Brain microvascular endothelial cell (primary cell): Measurements from ENCODE around the gene MPHOSPH8.

Experiments
- DNase-seq: peaks from one replicate; pipeline ENCODE4 v3.0.0-alpha.2; 2020
- H3K27ac ChIP-seq: fragments of 250-450 bp; sonication (Bioruptor Pico); 2 replicates; pipeline ENCODE4 v1.5.1; 2020; ENCODE audit warnings: mild to moderate bottlenecking, moderate library complexity
- H3K27me3 ChIP-seq: fragments of 250-450 bp; sonication (Bioruptor Pico); replicated peaks from 2 replicates; pipeline ENCODE4 v1.5.1; 2020; ENCODE audit warnings: mild to moderate bottlenecking
- H3K36me3 ChIP-seq: fragments of 250-450 bp; sonication (Bioruptor Pico); replicated peaks from 2 replicates; pipeline ENCODE4 v1.5.1; 2020; ENCODE audit warnings: mild to moderate bottlenecking
- H3K4me3 ChIP-seq: 2 replicates; pipeline ENCODE4 v1.5.1; 2011; ENCODE audit warnings: low read depth, mild to moderate bottlenecking, control low read depth, low read length, moderate library complexity
- CTCF ChIP-seq: IDR thresholded peaks from 2 replicates; pipeline ENCODE4 v1.5.1; 2011; ENCODE audit warnings: low read depth, mild to moderate bottlenecking, moderate library complexity, low read length, control low read depth, inconsistent platforms; ENCODE audit errors: missing control alignments
- in situ Hi-C: cut with HindIII; loops from 2 replicates; pipeline ENCODE4 v1.10.0; 2017; ENCODE audit warnings: low sequenced_read_pairs, low pct_ligation_motif_present

The MPHOSPH8 gene

DNA sequence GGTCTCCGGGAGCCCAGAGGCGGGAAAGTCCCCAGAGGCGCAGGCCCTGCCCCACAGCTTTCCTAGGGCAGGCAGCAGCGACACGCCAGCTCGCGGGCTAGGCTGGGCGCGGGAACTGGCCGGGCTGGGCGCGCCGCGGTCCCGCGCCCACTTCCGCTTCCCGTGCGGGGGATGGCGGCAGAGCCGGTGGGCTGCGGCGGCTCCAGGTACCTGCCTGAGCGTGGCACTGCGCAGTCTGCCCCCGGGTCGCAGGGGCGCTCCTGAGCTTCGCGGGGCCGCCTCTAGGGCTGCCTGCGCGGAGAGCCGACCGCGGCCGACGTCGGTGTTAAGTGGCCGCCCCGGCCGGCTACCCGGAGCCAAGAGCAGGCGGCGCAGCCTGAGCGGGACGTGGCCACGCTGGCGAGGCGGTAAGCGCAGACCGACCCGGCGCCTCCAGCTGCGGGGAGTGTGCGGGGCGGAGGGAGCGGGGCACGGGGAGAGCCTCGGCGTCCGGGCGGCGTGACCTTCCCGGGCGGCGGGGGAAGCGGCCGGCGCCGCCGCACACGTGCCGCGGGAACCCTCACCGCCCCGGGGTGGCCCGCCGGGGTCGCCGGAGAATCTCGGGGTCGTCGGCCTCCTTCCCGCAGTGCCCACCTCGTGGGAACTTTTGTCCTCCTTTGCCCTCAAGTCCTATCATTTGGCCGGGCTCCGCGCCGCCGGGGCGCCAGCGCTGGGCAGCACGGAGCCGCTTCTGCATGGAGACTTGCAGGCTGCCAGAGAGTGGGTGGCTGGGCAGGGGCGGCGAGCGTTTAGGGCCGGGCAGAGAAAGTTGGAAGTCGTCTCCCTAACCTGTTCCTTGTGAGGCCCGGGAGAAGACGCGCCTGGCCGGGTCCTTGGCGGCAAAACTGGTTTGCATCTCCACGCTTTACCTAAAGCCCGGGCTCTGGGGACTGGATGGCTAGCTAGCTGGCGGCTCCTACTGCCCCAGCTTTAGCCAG, 31.4 kb upstream of the MPHOSPH8 start:
- peak overlapping the region; percentile 56 for H3K4me3 ChIP-seq
- H3K27ac ChIP-seq: no peak overlapping the region
- DNase-seq: no peak

DNA sequence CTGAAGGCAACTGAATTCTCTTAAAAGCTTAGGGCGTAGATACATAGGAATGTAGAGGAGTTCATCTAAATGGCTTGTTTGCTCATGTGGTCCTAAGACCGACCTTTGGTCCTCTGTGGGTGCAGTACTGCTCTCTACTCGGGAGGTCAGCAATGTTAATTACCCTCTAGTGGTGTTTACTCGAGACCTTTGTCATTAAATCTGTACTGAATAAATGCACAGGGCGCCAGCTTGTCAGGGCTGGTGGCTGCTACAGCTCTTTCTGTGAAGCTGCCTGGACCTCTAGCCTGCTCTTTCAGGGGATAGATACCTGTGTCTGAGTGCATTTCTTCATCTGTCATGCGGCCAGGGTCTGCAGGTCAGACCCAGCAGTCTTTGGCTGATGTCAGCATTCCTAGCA, 29.2 kb upstream of the MPHOSPH8 start:
- Histone ChIP-seq H3K4me3 (no peak overlapping the region), H3K27me3 (no peaks in the 10 kb centered on the region), H3K36me3 (no peaks in the 10 kb centered on the region), H3K27ac (no peak overlapping the region)
- no peak for DNase-seq
- no peak for TF ChIP-seq CTCF
- in situ Hi-C loops: no loop called here

More for the DNA sequence above, 31.4 kb upstream of the MPHOSPH8 start:
- H3K27me3 ChIP-seq: no peaks in the 10 kb centered on the region
- in situ Hi-C loops: no loop called here
- no peak for TF ChIP-seq CTCF
- no peaks in the 10 kb centered on the region for H3K36me3 ChIP-seq

DNA sequence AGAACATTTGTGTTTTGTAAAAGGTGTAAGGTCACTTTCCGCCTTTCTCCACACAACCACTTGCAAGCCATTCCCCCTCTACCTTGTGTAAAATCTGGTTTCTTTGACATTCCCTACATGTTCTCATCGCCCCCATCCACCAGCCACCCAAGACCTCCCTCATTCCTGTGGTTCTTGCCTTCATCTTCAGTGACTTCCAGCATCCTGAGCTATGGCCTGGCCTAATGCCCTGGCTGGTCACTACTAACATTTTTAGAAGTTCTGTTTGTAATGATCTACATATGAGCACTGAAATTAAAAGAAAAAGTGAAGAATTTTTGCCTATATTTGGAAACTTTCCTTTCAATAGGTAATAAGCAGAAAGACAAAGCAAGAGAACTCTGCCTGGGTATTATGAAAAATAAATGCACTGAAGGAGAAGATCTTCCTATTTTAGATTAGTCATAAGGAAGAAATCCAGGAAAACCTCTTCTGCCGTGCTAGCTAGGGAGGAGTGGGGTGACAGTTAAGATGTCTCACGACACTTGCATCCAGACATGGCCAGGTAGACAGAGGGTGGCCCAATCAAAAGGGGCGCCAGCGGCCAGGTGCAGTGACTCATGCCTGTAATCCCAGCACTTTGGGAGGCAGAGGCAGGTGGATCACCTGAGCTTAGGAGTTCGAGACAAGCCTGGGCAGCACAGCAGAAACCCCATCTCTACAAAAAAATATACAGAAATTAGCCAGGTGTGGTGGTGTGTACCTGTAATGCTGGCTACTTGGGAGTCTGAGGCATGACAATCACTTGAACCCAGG, 28.1 kb upstream of the MPHOSPH8 start:
- no peak for DNase-seq
- no peak for TF ChIP-seq CTCF
- in situ Hi-C loops: no loop called here

DNA sequence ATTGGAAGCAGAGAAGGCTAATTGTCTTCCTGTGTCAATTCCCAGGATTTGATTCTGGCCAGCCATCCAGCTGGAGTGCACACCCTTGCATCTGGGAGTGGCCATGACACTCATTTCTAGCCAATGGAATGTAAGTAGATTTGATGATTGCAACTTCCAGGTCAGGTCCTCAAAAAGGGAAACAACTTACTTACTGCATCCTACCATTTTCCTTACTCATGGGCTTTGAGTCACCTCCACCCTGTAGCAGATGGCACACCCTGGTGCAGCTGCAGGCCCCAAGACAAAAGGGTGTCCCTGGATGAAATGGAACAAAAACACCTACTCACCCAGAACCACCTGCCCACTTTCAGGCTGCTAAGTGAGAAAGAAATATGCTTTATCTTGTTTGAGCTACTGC, 27.3 kb upstream of the MPHOSPH8 start:
- in situ Hi-C loops: no loop called here
- H3K36me3 ChIP-seq: no peaks in the 10 kb centered on the region
- no peak overlapping the region for H3K27ac ChIP-seq
- H3K27me3 ChIP-seq: no peaks in the 10 kb centered on the region
- TF ChIP-seq CTCF: no peak
- DNase-seq: no peak
- no peak overlapping the region for H3K4me3 ChIP-seq

More for the DNA sequence above, 28.1 kb upstream of the MPHOSPH8 start:
- Histone ChIP-seq H3K4me3 (no peak overlapping the region), H3K27ac (no peak overlapping the region), H3K27me3 (no peaks in the 10 kb centered on the region), H3K36me3 (no peaks in the 10 kb centered on the region)

GRCh38 chr13:19606737-19607136, 26.7 kb upstream of the MPHOSPH8 start:
- Histone ChIP-seq H3K27me3 (no peaks in the 10 kb centered on the region), H3K27ac (no peak overlapping the region), H3K36me3 (no peaks in the 10 kb centered on the region), H3K4me3 (no peak overlapping the region)
- in situ Hi-C loops: no loop called here
- DNase-seq: no peak
- no peak for TF ChIP-seq CTCF
